ENCODE results near the gene SCG3. TPM values are rescaled to one million over a fixed set of nuclear protein-coding genes. Genes with fewer than 3 reads are reported as not detected.

Gene SCG3
- total RNA-seq, 1 experiment from 2014 or later, result 0.10 TPM

DNA sequence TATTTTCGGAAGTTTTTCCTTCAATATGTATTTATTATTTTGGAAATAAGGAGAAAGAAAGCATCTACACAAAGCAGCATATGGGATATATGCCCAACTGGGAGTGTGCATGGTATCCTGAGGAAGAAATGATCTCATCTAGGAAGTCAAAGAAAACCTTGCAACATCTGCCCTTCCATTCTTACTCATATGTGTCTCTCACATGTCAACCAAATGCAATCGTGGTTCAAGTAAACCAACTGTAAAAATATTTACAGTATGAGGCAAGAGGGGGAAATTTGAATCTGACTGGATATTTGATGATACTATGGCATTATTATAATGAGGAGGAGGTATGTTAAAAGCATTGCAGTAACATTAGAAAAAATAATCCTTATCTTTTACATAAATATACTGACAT is 3.2 kb upstream of the SCG3 start:
- no peak for DNase-seq (ENCODE audit: low read depth)

DNA sequence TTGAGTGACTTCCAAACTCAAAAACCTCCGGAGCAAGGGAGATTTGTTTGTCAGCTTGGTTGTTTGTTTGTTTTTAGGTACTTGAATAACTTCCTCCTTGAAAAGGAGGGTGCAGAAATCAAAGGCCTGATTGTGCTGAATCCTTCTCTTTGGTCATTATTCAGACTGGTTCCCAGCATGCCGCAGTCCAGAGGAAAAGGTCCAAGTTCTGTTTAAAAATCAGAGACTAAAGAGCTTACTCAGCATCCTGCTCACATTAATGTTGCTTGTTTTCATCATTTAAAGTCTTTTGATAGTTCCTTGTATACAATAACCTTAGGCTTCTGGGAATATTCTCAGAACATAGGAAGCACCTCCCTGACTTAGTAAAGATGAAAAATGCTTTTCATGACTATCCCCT is 982 bp upstream of the SCG3 start:
- no peak for DNase-seq (ENCODE audit: low read depth)

DNA sequence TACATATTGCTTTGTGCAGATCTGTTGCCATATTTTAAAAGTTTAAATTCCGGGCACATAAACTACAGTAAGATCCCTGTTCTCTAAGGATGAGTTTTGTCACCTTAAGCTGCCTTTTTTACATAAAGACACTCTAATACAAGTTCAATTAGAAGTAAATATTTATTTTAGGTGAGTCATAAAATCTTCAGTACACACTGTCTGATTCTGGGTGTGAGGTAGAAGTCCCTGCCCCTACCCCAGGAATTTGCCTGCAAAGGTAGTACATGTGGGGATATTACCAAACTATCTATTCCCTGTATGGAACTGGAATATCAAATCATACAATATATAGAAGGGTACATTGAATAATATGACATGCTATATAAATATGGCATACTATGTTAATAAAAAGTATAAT is 6.3 kb downstream of the SCG3 start:
- DNase-seq (ENCODE audit: low read depth), result no peak

DNA sequence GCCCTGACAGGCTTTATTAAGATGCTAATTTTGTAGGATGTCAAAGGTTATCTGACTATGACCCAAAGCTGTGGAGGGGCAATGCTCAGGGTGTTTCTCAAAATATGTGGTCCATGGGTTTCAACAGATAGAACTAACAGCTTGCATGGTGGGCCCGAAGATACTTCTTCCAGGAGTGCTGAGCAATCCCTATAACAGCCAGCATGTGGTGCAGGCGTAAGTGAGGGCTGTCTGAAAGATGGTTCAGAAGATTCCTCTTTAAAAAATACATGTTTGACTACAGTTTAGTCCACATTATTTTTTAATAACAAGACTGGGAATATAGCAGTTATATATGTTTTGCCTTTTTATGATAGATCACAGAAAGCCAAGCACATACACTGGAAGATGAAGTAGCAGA is 7.6 kb downstream of the SCG3 start:
- DNase-seq (ENCODE audit: low read depth), result no peak

DNA sequence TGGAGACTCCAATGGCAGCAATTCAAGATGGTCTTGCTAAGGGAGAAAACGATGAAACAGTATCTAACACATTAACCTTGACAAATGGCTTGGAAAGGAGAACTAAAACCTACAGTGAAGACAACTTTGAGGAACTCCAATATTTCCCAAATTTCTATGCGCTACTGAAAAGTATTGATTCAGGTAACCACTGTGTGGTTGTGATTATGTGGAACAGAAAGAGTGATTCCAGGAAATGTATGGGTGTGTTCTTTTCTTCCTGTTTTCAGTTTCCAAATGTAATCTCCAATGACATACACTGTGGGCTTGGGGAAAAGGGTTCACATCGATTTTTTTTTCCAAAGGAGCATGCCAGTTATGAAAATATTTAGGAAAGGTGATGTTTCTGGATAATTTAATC is 10.9 kb downstream of the SCG3 start:
- DNase-seq (ENCODE audit: low read depth), result no peak

DNA sequence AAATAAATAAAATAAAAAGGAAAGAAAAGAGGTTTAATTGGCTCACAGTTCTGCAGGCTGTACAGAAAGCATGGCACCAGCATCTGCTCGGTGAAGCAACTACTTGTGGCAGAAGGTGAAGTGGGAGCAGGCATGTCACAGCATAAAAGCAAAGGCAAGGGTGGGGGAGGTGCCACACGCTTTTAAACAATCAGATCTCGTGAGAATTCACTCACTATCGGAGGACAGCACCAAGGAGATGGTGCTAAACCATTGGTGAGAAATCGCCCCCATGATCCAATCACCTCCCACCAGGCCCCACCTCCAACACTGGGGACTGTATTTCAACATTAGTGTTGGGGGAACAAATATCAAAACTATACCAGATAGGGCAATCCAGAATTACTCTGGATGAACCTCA is 15.3 kb downstream of the SCG3 start:
- DNase-seq (ENCODE audit: low read depth), result no peak

DNA sequence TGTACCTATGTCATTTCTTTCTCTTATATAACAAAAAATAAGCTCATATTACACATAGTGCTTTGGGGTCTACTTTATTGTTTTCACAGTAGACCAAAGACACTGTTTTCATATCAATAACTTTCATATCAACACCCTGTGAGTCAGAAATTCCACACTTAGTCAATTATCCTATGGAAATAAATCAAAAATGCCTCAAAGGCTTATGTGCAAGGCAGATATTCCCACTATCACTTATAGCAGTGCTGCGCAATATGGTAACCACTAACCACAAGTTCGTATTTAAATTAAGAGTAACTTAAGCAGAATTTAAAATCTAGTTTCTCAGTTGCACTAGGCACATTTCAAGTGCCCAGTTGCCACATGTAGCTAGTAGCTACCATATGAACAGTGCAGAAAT is 15.9 kb downstream of the SCG3 start:
- no peak for DNase-seq (ENCODE audit: low read depth)

DNA sequence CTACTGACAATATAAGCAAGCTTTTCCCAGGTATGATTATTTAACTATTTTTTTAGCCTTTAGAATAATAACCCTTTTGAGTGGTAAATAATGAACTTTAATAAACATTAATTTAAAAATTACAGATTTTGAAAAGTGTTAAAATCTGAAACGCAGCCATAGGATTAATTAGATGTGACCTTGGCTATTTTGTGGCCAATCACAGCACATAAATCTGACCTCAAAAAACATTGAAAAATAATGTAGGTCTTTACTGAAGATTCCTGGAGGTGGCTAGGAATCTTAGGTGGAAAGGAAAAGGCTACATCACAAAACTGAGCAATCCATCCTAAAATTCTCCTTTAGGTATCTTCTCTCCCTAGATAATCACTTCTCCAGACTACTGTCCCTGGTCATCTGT is 18.1 kb downstream of the SCG3 start:
- DNase-seq (ENCODE audit: low read depth), result no peak

DNA sequence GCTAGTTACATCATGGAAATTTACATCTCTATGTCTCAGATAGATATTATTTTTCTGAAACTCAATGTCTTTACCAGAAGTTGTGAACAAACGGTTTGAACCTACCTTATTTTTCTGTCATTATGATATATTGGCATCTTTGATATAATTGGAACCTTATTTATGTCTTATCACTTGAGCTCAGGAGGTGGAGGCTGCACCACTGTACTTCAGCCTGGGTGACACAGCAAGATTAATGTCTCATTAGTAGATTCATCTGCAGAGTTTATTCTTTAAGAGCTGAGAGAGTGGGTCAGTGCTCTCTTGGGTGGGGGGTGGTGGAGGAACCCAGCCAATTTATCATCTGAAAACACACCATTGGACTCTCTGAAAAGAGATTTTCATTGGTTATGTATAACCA is 21.4 kb downstream of the SCG3 start:
- no peak for DNase-seq (ENCODE audit: low read depth)

DNA sequence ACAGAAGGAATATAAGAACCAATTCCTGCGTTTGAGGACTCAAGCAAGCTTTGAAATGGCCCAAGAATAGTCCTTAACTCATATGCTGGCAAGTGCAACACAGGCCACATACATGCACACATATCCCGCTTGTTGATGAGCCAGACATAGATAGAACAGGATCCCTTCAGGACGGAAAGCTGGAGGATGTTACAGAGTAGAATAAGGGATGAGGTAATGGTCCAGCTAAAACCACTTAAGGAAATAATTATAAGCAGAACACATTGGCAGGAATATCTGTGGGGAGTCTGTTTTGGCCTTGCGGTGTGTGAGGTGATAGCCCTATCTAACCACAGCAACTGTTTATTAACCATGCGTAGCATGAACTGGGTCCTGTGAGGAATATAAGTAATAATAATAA is 25.0 kb downstream of the SCG3 start:
- DNase-seq (ENCODE audit: low read depth), result no peak

DNA sequence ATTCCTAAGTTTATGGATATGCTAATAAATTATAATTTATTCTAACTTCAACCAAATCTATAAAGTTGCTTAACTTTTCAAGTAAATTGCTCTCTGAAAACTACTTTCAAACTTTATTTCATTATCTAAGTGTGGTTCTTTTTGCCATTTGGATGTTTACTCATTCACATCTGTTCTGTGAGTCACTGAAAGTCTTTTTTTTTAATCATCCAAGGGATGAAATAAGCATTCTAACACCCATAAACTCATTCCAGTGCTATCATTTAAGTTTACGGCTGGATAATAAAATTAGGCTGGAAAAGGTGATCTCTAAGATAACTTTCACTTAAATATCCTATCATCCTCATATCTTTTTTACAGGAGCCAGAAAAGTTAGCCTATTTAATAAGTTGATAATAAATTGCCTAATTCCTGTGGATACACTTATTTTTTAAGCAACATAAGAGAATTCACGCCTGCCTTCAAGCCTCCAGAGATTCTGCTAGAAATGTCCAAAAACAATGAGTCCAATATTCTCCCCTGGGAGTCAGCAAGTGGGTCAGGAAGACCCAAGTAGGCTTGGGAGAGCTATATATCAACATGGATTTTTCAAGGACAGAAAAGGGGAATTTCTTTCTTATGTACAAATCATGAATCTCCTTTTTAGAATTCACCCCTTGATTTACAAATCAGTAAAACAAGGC is 25.8 kb downstream of the SCG3 start:
- DNase-seq (ENCODE audit: low read depth), result no peak

DNA sequence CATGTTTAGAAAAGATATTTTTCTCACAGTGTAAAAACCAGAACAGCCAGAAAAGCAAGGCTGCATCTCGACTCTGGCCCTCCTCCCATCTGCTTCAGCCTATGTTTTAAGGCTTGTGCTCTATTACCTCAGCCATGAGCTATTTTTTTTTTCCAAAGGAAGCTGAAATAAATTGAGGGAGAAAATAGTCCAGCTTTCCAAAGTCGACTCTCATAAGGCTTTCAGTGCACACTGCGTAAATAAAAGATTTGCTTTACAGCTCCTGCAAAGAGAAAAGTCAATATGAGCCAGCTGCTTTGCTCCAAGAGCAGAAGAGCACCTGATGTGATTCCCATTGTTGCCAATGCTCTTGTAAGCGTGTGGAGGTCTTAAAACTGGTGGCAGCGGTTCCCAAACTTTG is 26.7 kb downstream of the SCG3 start:
- no peak for DNase-seq (ENCODE audit: low read depth)

DNA sequence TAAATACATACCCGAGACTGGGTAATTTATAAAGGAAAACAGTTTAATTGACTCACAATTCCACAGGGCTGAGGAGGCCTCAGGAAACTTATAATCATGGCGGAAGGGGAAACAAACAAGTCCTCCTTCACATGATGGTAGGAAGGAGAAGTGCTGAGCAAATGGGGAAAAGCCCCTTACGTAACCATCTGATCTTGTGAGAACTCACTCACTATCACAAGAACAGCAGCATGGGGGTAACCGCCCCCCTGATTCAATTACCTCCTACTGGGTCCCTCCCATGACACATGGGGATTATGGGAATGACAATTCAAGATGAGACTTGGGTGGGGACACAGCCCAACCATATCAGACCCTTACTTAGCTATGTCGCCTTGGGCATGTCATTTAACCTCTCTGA is 27.7 kb downstream of the SCG3 start:
- no peak for DNase-seq (ENCODE audit: low read depth)

DNA sequence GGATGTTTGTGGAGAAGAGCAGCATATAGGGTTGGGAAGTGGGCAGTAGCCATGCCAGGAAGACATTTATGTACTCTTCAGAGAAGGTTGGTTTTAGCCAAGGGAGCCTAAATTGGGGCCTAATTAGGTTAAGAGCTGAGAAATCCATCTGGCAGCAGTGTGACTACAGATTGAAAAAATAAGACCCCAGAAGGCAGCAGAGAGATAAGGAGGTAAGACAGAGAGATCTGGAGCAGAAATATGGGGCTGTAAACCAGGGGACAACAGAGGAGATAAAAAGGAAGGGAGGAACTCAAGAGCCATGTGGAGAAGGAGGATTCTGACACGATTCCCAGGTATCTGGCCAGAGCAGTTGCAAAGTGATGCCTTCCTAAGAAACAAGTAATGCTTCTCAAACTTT is 32.9 kb downstream of the SCG3 start:
- DNase-seq (ENCODE audit: low read depth), result no peak

DNA sequence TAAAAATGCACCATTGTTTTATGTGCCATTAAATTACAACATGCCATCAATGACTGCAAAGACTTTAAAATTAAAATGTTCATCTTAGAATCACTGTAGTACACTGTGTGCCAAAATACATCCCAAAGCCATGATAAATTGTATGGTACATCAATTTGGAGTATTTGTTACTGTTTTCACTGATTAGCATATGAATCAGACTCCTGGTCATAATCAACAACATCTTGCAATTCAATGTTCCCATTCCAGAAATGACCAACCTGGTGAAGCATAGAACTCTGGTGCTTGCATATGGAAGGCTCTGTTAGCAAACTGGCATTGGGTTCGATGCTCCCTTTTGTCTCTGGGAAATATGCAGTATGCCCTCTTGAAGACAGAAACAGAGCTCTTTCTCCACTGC is 33.6 kb downstream of the SCG3 start:
- DNase-seq (ENCODE audit: low read depth), result no peak

DNA sequence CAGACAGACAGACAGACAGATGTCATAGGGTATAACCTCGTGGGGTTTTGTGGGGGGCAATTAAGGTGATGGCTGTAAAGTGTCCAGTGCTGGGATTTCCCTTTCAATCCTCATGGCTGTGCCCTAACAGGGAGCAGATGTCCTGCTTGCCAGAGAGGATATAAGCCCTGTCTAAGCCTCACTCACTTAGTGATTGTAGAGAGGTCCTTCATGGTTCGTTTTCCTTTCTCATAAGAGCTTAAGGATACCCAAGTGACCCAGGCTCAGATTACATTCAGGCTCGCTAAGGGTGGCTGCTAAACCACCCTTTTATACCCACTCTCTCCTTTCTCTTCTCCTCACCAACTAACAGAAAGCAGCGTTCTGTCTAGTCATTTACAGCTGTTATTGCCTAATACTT is 36.9 kb downstream of the SCG3 start:
- DNase-seq (ENCODE audit: low read depth), result no peak

DNA sequence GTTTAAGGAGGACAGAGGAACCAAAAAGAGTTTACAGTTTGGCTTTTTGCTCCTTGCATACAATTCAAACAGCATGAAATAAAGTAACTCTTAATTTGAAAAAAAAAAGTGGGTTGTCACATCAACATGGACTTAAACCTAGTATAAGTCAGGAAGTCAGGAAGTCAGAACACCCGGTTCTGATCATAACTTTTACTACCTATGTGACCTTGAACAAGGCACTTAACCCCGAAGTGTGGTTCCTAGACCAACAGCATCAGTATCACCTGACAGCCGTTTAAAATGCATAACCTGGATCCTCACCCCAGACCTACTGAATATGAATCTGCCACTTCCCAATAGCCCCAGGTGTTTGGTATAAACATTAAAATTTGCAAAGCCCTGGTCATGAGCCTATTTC is 37.4 kb downstream of the SCG3 start:
- DNase-seq (ENCODE audit: low read depth), result no peak

DNA sequence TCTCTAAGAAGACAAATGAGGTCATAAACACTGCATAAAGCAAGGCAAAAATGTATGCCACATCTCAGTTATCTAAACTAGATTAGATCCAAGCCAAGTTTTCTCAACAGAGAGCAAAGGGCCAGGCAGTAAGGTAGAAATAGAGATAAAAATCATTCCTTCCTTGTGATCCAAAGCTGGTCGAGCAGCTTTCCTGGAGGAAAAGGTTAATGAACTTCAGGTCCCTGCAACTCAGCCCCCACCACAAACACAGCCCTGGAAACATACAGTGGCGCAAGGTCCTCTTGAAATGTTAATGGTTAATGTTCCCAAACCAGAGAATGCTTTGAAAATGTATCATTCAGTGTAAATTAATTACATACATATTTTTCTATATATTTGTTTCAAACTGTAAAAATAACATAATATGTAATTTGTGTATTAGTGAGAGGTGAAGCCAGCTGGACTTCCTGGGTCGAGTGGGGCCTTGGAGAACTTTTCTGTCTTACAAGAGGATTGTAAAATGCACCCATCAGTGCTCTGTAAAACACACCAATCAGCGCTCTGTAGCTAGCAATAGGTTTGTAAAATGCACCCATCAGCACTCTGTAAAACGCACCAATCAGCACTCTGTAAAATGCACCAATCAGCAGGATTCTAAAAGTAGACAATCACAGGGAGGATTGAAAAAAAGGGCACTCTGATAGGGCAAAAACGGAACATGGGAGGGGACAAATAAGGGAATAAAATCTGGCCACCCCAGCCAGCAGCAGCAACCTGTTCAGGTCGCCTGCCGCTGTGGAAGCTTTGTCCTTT is 39.1 kb downstream of the SCG3 start:
- no peak for DNase-seq (ENCODE audit: low read depth)

DNA sequence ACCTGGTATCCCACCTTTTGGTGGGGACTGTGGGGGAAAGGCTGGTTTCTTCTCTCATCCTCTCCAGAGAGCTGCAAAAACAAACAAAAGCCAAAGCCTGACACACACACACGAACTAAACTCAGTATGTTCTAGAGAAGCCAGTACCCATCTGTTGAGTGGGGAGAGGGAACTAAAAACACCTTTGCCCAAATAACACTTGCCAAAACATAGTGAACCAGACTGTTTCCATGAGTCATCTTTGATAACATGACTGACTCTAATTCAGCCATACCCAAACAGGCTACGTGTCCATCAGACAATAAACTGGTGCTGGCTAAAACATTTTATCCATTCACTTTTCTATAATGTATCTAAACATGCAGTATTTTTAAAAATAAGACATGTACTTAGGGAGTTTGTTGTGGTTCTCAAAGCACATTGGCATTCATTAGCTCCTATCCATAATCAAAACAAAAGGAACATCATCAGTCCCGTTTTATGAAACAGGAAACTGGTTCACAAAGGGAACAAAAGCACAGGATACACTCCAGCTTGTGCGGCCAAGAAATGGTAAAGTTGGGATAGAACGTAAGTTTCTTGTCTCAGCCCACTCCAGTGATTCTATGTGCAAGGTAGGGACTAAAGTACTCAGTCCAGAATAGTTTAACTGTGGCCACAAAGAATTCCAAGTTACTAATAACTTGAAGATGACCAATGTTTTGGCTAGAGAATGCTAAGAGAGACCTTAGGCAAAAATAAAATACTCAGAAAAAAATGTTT is 40.1 kb downstream of the SCG3 start:
- DNase-seq (ENCODE audit: low read depth), result peak; percentile 66

DNA sequence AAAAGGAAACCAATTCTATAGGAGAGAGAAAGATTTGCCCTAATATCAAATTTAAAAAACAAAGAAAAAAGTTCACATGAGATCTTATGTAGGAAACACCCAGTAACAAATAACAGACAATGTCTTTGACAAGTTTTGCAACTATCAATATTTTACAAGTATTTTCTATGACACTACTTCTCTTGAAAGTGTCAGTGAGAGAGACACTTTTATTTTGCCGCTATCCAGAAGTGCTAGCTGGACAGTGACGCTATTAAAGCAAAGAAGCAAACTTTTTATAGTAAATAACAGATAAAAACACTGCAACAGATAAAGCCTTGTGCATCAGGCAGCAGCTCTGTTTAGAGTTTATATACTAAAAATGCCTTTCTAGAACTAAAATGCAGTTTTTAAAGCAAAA is 42.9 kb downstream of the SCG3 start:
- no peak for DNase-seq (ENCODE audit: low read depth)

DNA sequence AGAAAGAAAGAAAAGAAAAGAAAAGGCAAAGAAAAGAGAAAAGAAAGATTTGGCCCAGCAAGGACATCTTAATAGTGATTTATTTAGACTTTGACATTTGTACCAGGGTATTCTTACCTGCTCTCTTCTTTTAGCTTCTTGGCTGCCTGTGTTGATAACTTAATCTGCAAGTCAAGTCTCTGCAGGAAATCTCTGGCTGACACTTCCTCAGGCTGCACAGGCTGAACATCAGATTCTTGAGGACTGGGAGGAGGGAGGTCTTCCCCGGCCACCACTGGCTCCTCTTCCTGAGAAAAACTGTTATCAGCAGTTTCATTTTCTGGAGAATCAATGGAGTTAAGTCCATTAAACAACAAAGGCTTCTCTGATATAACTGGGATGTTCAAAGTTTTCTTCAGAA is 43.4 kb downstream of the SCG3 start:
- DNase-seq (ENCODE audit: low read depth), result no peak

DNA sequence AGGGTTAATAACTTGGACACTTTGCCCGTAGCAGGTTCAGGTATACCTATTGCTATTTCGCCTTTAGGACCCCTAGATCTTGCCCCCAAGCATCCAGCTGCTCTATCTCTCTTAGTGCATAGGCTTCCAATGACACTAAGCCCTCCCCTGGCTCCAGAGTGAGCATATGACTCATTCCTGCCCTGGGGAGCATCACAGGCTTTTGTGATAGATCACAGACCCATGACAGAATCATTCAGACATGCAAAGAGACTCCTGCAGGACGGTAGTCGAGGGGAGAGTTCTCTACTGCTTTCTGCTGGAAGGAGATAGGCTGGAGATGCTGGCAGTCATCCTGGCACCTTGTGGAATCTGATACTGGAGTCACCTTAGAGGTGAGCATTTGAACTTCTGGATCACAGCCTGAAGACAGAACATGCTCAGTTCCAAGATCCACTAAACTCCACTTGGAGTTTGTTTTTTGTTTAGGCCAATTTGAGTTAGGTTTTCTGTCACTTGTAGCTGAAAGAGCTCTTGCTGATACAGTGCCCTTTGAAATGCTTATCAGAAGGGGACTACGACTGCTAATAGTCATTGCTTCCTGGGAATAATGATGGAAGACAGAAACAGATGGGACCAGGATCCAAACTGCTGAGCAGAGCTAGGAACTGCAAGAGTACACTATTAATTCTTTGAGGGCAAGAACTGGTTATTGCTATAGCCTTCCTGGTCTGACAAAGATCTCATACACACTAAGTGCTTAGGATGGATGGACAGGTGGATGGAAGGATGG is 45.2 kb downstream of the SCG3 start:
- peak; percentile 96 for DNase-seq (ENCODE audit: low read depth)

Measured in M059J (cell line).